Colonic mucosa (tissue), 4 donors: ENCODE measurements around the gene AKT3. TPM values are rescaled to one million over a fixed set of nuclear protein-coding genes. Genes with fewer than 3 reads are reported as not detected.

Experiments
- DNase-seq: peaks from one replicate; pipeline ENCODE4 v3.0.0-alpha.2; 2020
- H3K27ac ChIP-seq: fragments of 200-600 bp; one replicate; pipeline ENCODE4 v1.8.0; 2021
- H3K27me3 ChIP-seq: fragments of 200-600 bp; one replicate; pipeline ENCODE4 v1.8.0; 2021
- H3K36me3 ChIP-seq: fragments of 200-600 bp; one replicate; pipeline ENCODE4 v1.8.0; 2021
- H3K4me1 ChIP-seq: fragments of 200-600 bp; one replicate; pipeline ENCODE4 v1.8.0; 2021; ENCODE audit warnings: mild to moderate bottlenecking
- H3K4me3 ChIP-seq: fragments of 200-600 bp; one replicate; pipeline ENCODE4 v1.8.0; 2021
- H3K9ac ChIP-seq, 2 donors: one replicate each; pipeline ENCODE4 v1.7.0; 2013; ENCODE audit warnings: control low read depth in 2 of 2, low read depth in 2 of 2, low read length in 2 of 2
- H3K9me3 ChIP-seq: fragments of 200-600 bp; one replicate; pipeline ENCODE4 v1.8.0; 2021
- CTCF ChIP-seq: fragments of 200-600 bp; IDR thresholded peaks from one replicate; pipeline ENCODE4 v1.8.0; 2022; ENCODE audit warnings: antibody characterized with exemption, mild to moderate bottlenecking
- intact Hi-C: fragments of 100-400 bp; cut with DNase I; formaldehyde crosslinking; loops from one replicate; pipeline ENCODE4 v1.14.1; 2022
- total RNA-seq, 2 donors: library from RNA; stranded (reverse); fragmentation: NEBNext Ultra II Directional in 1 of 2; extraction: Animal tissue kit (Norgen Biotek cat#: 25700) in 1 of 2; gene quantifications; one replicate each; pipeline ENCODE4 v1.2.1, GENCODE V29; 2021
- donor health status: healthy.
- donor health status: DM: no; HTN: no; CAD: no.
- donor health status: DM: no; HTN: no; CAD: no.

AKT3 gene
- total RNA-seq, 2 donors from 2014 or later: 6.0 to 21.3 TPM

DNA sequence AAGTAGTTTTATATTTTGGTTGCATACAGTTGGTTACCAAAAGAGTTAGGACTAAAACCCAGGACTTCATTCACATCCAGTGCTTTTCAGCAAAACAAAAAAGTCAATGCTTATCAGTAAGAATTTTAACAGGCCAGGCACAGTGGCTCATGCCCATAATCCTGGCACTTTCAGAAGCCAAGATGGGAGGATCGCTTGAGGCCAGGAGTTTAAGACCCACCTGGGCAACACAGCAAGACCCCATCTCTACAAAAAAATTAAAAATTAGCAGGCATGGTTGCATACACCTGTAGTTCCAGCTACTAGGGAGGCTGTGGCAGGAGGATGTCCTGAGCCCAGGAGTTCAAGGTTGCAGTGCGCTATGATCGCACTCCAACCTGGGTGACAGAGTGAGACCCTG is 47.3 kb downstream of the AKT3 start:
- H3K4me3 ChIP-seq: no peak overlapping the region
- TF ChIP-seq CTCF: no peak
- intact Hi-C loops: no loop called here
- no peak for DNase-seq
- H3K27me3 ChIP-seq: no peaks in the 10 kb centered on the region
- H3K9ac ChIP-seq: no peak overlapping the region
- H3K36me3 ChIP-seq: no peaks in the 10 kb centered on the region
- no peak overlapping the region for H3K27ac ChIP-seq
- no peaks in the 10 kb centered on the region for H3K9me3 ChIP-seq
- no peaks in the 10 kb centered on the region for H3K4me1 ChIP-seq

DNA sequence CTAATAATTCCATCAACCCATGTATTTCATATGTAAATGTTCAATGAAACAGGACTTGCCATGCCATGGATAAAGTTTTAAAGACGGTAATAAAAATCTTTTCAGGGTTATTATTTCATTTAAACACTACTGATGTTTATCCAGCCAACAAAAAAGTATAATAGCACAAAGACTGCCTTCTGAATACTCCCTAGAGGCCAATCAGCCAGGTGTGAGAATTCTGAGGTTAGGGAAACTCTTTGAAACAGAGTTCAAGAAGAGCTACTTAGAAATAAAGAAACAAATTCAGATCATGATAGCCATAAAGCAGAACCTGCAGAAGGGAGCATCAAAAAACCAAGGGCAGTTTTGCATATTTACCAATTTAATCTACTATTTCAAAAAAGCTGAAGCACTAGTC is 48.7 kb downstream of the AKT3 start:
- H3K9me3 ChIP-seq: no peaks in the 10 kb centered on the region
- H3K27me3 ChIP-seq: no peaks in the 10 kb centered on the region
- H3K4me1 ChIP-seq: no peaks in the 10 kb centered on the region
- H3K9ac ChIP-seq: no peak overlapping the region
- no peak for TF ChIP-seq CTCF
- no peak overlapping the region for H3K4me3 ChIP-seq
- DNase-seq: no peak
- no peaks in the 10 kb centered on the region for H3K36me3 ChIP-seq
- intact Hi-C loops: no loop called here
- H3K27ac ChIP-seq: no peak overlapping the region

GRCh38 chr1:243799908-243800307 is 50.1 kb downstream of the AKT3 start:
- no peaks in the 10 kb centered on the region for H3K4me1 ChIP-seq
- H3K36me3 ChIP-seq: no peaks in the 10 kb centered on the region
- TF ChIP-seq CTCF: no peak
- H3K9ac ChIP-seq: no peak overlapping the region
- H3K27me3 ChIP-seq: no peaks in the 10 kb centered on the region
- intact Hi-C loops: no loop called here
- DNase-seq: no peak
- no peak overlapping the region for H3K4me3 ChIP-seq
- H3K27ac ChIP-seq: no peak overlapping the region
- H3K9me3 ChIP-seq: no peaks in the 10 kb centered on the region

- no peak for TF ChIP-seq CTCF
- intact Hi-C loops: no loop called here
- H3K36me3 ChIP-seq: no peaks in the 10 kb centered on the region
- H3K27me3 ChIP-seq: no peaks in the 10 kb centered on the region
- no peaks in the 10 kb centered on the region for H3K4me1 ChIP-seq
- no peaks in the 10 kb centered on the region for H3K9me3 ChIP-seq
- H3K27ac ChIP-seq: no peak overlapping the region
- no peak overlapping the region for H3K4me3 ChIP-seq
- H3K9ac ChIP-seq: no peak overlapping the region
- DNase-seq: no peak
These were observed 51.3 kb downstream of the AKT3 start for GRCh38 chr1:243798726-243799125.

DNA sequence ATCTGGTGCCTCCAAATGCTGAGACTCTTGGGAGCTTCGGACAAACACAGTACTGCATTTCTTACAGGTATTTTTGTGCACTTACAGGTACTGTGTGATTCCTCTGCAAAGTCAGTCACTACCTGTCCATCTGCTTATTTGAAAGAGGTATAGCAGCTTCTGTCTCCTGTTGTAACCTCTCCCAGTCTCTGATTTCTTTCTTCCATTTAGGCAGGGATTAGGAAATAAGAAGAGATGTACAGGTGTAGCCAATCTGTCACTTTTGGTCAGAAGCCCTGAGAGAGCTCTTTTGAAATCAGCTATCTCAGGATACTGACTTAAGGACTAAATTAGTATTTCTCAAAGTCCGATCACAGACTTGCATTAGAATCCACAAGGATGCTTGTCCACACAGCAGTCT is 54.0 kb downstream of the AKT3 start:
- intact Hi-C loops: no loop called here
- no peaks in the 10 kb centered on the region for H3K4me1 ChIP-seq
- TF ChIP-seq CTCF: no peak

GRCh38 chr1:243793298-243793697 is 56.7 kb downstream of the AKT3 start:
- Histone ChIP-seq H3K27ac (no peak overlapping the region), H3K27me3 (no peaks in the 10 kb centered on the region), H3K9ac (no peak overlapping the region), H3K4me3 (no peak overlapping the region), H3K4me1 (no peaks in the 10 kb centered on the region), H3K36me3 (no peaks in the 10 kb centered on the region), H3K9me3 (no peaks in the 10 kb centered on the region)
- TF ChIP-seq CTCF: no peak
- no peak for DNase-seq
- intact Hi-C loops: no loop called here

More for the DNA sequence above, 54.0 kb downstream of the AKT3 start:
- Histone ChIP-seq H3K9me3 (no peaks in the 10 kb centered on the region), H3K4me3 (no peak overlapping the region), H3K36me3 (no peaks in the 10 kb centered on the region), H3K27ac (no peak overlapping the region), H3K9ac (no peak overlapping the region), H3K27me3 (no peaks in the 10 kb centered on the region)
- DNase-seq: no peak
